Aorta (tissue), 5 donors: ENCODE data around the gene PRMT1. TPM values are rescaled to one million over a fixed set of nuclear protein-coding genes. Genes with fewer than 3 reads are reported as not detected.

Experiments
- ATAC-seq: fragments of 200-7000 bp; cut with Tn5 transposase; one replicate; pipeline ENCODE4 v1.9.1; 2022; ENCODE audit warnings: moderate library complexity; ENCODE audit not compliant: low FRiP score
- DNase-seq, 2 donors: peaks; one replicate each; pipeline ENCODE4 v3.0.0-alpha.2; 2020
- H3K27ac ChIP-seq, 2 donors: one replicate each; pipeline ENCODE4 v1.5.1; 2013; ENCODE audit warnings: low read length in 2 of 2, mild to moderate bottlenecking in 2 of 2, moderate library complexity in 2 of 2, control low read depth in 1 of 2, inconsistent platforms in 1 of 2, low read depth in 1 of 2
- H3K27me3 ChIP-seq, 2 donors: one replicate each; pipeline ENCODE4 v1.6.1; 2013; ENCODE audit warnings: control low read depth in 1 of 2, low read length in 1 of 2, mild to moderate bottlenecking in 1 of 2, moderate library complexity in 1 of 2; ENCODE audit not compliant: insufficient read depth in 2 of 2, control insufficient read depth in 1 of 2
- H3K36me3 ChIP-seq, 2 donors: one replicate each; pipeline ENCODE4 v1.6.1; 2013; ENCODE audit warnings: control low read depth in 1 of 2, low read length in 1 of 2, mild to moderate bottlenecking in 1 of 2; ENCODE audit not compliant: insufficient read depth in 2 of 2, control insufficient read depth in 1 of 2
- H3K4me1 ChIP-seq, 2 donors: one replicate each; pipeline ENCODE4 v1.6.1; 2013; ENCODE audit warnings: low read length in 2 of 2, control low read depth in 1 of 2, mild to moderate bottlenecking in 1 of 2, moderate library complexity in 1 of 2; ENCODE audit not compliant: insufficient read depth in 2 of 2, control insufficient read depth in 1 of 2
- H3K4me3 ChIP-seq, 2 donors: one replicate each; pipeline ENCODE4 v1.5.1; 2013; ENCODE audit warnings: low read length in 2 of 2, control low read depth in 1 of 2, mild to moderate bottlenecking in 1 of 2
- H3K9me3 ChIP-seq: one replicate; pipeline ENCODE4 v1.6.1; 2013; ENCODE audit warnings: mild to moderate bottlenecking, low read length; ENCODE audit not compliant: control insufficient read depth
- WGBS, 2 donors: extraction: QIAGEN DNeasy Blood & Tissue Kit; methylation state at CpG; one replicate each; pipeline ENCODE4 v1.1.7; 2013; 5-methylcytosine and 5-hydroxymethylcytosine counted together
- intact Hi-C, 2 donors: fragments of 100-400 bp; cut with DNase I; formaldehyde crosslinking; loops; one replicate each; pipeline versions ENCODE4 v1.14.2 to v1.15.0; 2022
- polyA plus RNA-seq, 2 donors: library from polyadenylated mRNA; stranded (reverse); fragments of 200-250 nt; gene quantifications; one replicate each; pipeline ENCODE4 v1.2.3, GENCODE V29; 2013
- total RNA-seq, 2 donors: library from RNA; stranded (reverse); fragmentation: NEBNext Ultra II Directional; extraction: Animal tissue kit (Norgen Biotek cat#: 25700); gene quantifications; one replicate each; pipeline ENCODE4 v1.2.1, GENCODE V29; 2021
- donor health status: healthy with polysubstance abuse.
- donor health status: Bipolar disorder and iron deficiency.
- donor health status: DM: no; HTN: no; CAD: no.
- donor health status: DM: no; HTN: no; CAD: no.
- donor health status: DM: yes; HTN: yes; CAD: no.

The PRMT1 gene
- total and polyA plus RNA-seq, 4 donors = 68.5 to 110 (median 82.4) TPM

DNA sequence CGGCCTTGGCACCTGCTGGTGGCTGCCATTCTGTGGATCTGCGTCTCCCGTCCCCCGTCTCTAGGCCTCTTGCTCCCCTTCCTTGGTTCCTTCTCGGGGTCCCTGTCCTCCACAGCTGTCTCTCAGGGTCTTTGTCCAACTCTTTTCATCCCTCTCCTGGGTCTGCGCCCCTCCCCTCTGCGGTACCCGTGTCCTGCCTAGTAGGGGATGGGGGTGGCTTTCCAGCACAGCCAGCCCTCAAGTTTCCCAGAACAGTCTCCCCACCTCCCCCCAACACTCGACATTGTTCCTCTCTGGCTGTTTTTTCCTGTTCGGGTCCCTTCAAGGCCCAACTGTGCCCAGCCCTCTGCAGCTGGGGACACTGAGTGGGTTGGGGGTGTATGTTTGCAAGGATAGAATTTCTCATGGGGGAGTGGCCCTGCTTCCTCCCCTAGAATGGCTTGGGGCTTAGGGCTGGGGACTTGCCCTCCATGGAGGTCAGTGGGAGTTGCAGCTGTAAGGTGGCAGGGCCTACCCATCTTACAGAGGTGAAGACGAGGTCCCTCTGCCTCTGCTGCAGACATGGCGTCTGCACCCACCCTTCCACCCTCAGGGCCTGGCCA, 11.6 kb downstream of the PRMT1 start:
- H3K4me3 ChIP-seq = no peak overlapping the region
- intact Hi-C loops = loop anchor here in 1 of 2 donors (10.0 kb wide), 1 partner anchor 66 kb away; no protein-coding TSS in a partner anchor
- ATAC-seq = no peak
- no peak for DNase-seq
- no peaks in the 10 kb centered on the region for H3K9me3 ChIP-seq
- no peaks in the 10 kb centered on the region for H3K4me1 ChIP-seq
- H3K27ac ChIP-seq = no peak overlapping the region
- peaks cover 0 to 8% of the 10 kb centered on the region in 2 donors for H3K36me3 ChIP-seq
- H3K27me3 ChIP-seq = no peaks in the 10 kb centered on the region
- 79 to 82% methylated on average over 9 to 12 of the region's 12 CpGs for WGBS, 2 donors

DNA sequence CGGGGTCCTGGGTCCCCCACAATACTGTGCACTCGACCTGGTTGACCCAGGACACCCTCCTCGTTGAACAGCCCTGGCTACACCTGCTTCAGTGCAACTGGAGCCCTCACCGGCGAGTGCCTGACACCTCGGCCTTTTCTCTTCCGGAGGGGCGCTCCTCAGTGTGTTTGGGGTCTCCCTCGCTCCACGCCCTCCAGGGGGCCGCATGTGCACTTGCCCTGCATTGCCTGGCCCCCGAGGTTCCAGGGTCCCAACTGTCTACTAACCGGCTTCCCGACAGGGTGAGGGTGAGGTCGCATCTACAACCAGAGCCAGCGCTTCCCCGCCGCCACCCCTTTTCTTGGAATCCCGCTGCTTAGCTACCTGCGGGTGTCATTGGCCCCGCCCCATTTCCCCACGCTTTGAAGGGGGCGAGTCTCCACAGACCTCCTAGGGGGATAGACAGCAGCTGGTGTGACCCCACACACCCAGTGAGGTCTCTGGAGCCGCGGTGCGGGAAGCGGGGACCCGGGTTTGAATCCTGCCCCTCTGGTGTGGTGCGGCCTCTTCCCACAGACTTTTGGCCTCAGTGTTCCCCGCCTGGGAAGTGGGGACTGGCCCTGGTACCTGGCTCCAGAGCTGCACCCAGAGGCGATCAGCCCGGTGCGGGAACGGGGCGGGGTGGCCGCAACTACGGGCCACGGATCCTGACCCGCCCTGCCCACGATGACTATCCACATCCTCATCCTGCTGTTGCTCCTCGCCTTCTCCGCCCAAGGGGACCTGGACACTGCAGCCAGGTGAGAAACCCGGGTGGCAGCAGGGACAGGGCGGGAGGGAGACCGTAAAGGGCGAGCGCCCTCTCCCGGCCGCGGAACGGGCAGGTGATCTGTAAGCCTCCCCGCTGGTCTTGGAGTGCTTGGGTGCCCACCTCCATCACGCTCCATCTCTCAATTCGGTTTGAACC, 12.3 kb downstream of the PRMT1 start, which contains the start of gene ADM5:
Gene ADM5 (plus strand): TSS at position 462 of the 946 bp plus-strand sequence. CDS start 244 bp downstream, at position 706.
- peak in 1 of 2 donors; percentile 82 for DNase-seq
- no peak within 1 kb of the TSS for H3K27ac ChIP-seq
- intact Hi-C loops = loop anchor here in 1 of 2 donors (10.0 kb wide), 1 partner anchor 65 kb away; no protein-coding TSS in a partner anchor

DNA sequence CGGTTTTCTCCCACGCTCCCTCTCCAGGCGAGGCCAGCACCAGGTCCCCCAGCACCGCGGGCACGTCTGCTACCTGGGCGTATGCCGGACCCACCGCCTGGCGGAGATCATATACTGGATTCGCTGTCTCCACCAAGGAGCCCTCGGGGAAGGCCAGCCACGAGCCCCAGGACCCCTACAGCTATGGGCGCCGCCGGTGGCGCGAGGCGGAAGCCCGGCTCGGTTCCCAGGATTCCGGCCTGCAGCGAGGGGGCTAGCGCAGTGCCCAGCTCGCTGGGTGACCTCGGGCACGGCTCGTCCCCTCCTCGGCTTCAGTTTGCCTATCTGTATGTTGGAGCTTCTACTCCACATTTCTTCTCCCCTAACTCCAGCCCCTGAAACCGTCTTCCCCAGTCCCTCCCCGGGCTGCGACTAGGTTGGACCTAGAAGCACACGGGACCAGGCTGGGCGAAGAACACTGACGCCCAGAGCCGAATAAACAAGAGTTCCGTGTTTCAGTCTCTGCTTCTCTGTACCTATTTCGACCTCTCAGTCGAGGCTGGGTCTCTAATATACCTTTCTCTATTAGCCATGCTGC, 13.1 kb downstream of the PRMT1 start:
- Histone ChIP-seq H3K27ac (no peak overlapping the region), H3K36me3 (peaks cover 0 to 6% of the 10 kb centered on the region in 2 donors), H3K4me3 (peak overlapping the region; percentile 3 to 8), H3K4me1 (no peaks in the 10 kb centered on the region), H3K27me3 (no peaks in the 10 kb centered on the region), H3K9me3 (no peaks in the 10 kb centered on the region)
- intact Hi-C loops = no loop called here
- peak; percentile 7 for ATAC-seq
- no peak for DNase-seq
- 4 to 5% methylated on average over 39 of the region's 39 CpGs for WGBS, 2 donors

More for the DNA sequence above, 12.3 kb downstream of the PRMT1 start, which contains the start of gene ADM5:
- H3K4me3 ChIP-seq = peak within 1 kb of the TSS; percentile 3 to 8
- no peaks in the 10 kb centered on the region for H3K4me1 ChIP-seq
- peaks cover 0 to 8% of the 10 kb centered on the region in 2 donors for H3K36me3 ChIP-seq
- WGBS, 2 donors = 30 to 33% methylated on average over 52 to 54 of the region's 54 CpGs
- H3K27me3 ChIP-seq = no peaks in the 10 kb centered on the region
- H3K9me3 ChIP-seq = no peaks in the 10 kb centered on the region
- ATAC-seq = peak; percentile 30

DNA sequence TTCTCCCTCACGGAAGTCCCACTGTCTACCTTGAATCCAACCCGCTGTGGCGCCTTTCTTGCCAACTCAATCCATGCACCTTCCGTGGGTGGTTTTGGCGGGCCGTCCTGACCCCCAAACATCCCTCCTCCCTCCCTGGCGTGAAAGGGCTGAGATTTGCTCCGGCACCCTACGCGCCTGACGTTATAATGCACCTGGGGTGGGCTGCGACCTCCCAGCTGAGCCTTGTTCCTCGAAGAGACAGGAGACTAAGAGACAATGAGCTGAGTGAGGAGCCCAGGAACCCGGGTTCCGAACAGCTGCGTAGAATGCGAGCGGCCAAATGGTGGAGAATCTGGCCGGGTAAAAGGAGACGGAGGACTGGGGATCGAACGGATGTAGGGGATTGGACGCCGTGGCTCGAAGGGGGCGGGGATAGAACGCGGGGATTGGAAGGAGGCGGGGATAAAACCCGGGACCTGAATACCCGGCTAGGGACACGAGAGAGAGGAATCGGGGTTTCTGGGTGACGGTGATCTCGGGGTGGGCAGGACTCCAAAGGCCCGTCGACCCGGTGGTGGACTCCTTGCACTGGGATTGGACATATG, 13.7 kb downstream of the PRMT1 start, which contains the start of gene CPT1C:
Gene CPT1C (plus strand): TSS at position 461 of the 587 bp plus-strand sequence. CDS start 1,137 bp downstream, outside the sequence.
- peak within 1 kb of the TSS; percentile 8 to 16 for H3K4me3 ChIP-seq
- H3K27me3 ChIP-seq = no peaks in the 10 kb centered on the region
- WGBS, 2 donors = 1% methylated on average over 38 of the region's 38 CpGs
- peak; percentile 84 to 90 for DNase-seq
- ATAC-seq = peak; percentile 83
- peaks cover 0 to 5% of the 10 kb centered on the region in 2 donors for H3K36me3 ChIP-seq
- intact Hi-C loops = no loop called here
- no peak within 1 kb of the TSS for H3K27ac ChIP-seq
- no peaks in the 10 kb centered on the region for H3K4me1 ChIP-seq
- no peaks in the 10 kb centered on the region for H3K9me3 ChIP-seq

DNA sequence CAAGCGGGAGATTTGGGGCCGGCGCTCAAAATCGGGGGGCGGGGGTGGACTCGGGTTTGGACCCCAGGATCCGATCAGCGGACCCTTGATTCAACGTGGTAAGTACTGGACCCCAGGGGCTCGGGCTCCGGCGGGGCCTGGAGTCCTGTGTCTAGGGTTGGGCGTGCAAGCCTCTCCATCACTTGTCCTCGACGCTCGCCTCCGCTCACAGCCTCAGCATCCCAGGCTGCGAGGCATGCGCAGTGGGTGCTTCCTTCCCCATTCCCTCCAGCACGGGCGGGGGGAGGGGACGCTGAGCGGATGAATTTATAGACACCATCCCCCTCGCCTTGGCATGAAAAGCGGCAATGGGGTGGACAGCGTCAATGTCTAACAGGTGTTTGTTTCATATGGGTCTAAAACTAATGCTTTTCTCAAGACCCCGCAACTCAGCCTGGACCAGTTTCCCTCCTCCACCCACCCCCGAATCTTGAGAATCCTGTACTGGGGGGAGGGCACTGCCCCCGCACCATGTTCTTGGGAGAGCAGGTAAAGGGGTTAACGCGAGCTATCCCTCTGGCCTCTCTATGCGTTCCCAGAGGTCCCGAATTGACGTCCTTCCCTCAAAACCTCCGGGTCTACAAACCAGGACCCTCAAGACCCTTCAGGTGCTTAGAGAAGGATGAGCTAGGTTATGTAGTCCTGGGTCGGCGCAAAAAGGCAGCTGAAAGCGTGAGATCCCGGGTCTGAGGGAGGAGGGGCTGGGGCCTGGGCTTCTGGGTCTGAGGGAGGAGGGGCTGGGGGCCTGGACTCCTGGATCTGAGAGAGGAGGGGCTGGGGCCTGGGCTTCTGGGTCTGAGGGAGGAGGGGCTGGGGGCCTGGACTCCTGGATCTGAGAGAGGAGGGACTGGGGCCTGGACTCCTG, 14.4 kb downstream of the PRMT1 start:
- Histone ChIP-seq H3K4me3 (peak overlapping the region in 1 of 2 donors; percentile 16), H3K27me3 (no peaks in the 10 kb centered on the region), H3K4me1 (no peaks in the 10 kb centered on the region), H3K27ac (no peak overlapping the region), H3K9me3 (no peaks in the 10 kb centered on the region), H3K36me3 (no peaks in the 10 kb centered on the region)
- 7 to 8% methylated on average over 39 of the region's 39 CpGs for WGBS, 2 donors
- intact Hi-C loops = no loop called here
- DNase-seq = peak; percentile 76 to 84
- ATAC-seq = peak; percentile 62

DNA sequence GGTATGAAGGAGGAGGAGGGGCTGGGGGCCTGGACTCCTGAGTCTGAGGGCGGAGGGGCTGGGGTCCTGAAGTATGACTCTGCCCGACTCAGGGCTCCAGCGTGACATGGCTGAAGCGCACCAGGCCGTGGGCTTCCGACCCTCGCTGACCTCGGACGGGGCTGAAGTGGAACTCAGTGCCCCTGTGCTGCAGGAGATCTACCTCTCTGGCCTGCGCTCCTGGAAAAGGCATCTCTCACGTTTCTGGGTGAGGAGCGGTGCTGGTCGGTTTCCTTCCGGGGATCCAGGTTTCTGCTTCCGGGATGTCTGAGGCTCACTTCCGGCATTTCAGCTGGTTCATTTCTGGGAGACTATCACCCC, 15.1 kb downstream of the PRMT1 start:
- 72 to 81% methylated on average over 16 of the region's 16 CpGs for WGBS, 2 donors
- Histone ChIP-seq H3K27ac (no peak overlapping the region), H3K27me3 (no peaks in the 10 kb centered on the region), H3K9me3 (no peaks in the 10 kb centered on the region), H3K36me3 (no peaks in the 10 kb centered on the region), H3K4me1 (no peaks in the 10 kb centered on the region), H3K4me3 (no peak overlapping the region)
- intact Hi-C loops = no loop called here
- ATAC-seq = no peak
- DNase-seq = no peak

DNA sequence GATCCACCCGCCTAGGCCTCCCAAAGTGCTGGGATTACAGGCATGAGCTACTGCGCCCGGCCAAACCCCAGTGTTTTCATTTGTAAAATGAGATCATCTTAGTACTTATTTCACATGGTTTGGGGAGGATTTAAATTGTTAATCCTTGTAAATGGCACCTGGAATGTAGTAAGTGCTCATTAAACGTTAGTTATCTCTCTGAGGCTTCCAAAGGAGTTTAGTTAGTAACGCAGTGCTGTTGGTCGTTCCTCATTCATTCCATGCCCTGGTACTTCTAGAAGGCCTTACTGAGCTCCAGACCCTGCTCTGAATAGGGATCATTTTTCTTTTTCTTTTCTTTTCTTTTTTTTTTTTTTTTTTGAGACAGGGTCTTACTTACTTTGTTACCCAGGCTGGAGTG, 19.0 kb downstream of the PRMT1 start:
- 79 to 88% methylated on average over 6 of the region's 6 CpGs for WGBS, 2 donors
- no peaks in the 10 kb centered on the region for H3K4me1 ChIP-seq
- ATAC-seq (no peak), DNase-seq (no peak)
- no peaks in the 10 kb centered on the region for H3K27me3 ChIP-seq
- H3K9me3 ChIP-seq = no peaks in the 10 kb centered on the region
- no peaks in the 10 kb centered on the region for H3K36me3 ChIP-seq
- H3K4me3 ChIP-seq = no peak overlapping the region
- no peak overlapping the region for H3K27ac ChIP-seq
- intact Hi-C loops = no loop called here
